Immature natural killer cell (primary cell): ENCODE measurements around the gene COL2A1. TPM values are rescaled to one million over a fixed set of nuclear protein-coding genes. Genes with fewer than 3 reads are reported as not detected.

Experiments
- DNase-seq, 3 donors: peaks; one replicate each; pipeline ENCODE4 v3.0.0; 2022; ENCODE audit warnings: mixed read lengths in 1 of 3
- H3K27ac Mint-ChIP-seq, 6 donors: one replicate each; pipeline ENCODE4 v1.8.0; 2020; ENCODE audit warnings: mixed read lengths in 6 of 6, mild to moderate bottlenecking in 5 of 6, inconsistent platforms in 4 of 6, moderate library complexity in 3 of 6
- H3K27me3 Mint-ChIP-seq, 3 donors: one replicate each; pipeline ENCODE4 v1.8.0; 2020 to 2021; ENCODE audit warnings: low read depth in 3 of 3, mild to moderate bottlenecking in 3 of 3, mixed read lengths in 3 of 3, moderate library complexity in 3 of 3, inconsistent platforms in 1 of 3
- H3K36me3 Mint-ChIP-seq, 3 donors: one replicate each; pipeline ENCODE4 v1.8.0; 2020; ENCODE audit warnings: mixed read lengths in 3 of 3, inconsistent platforms in 2 of 3, mild to moderate bottlenecking in 2 of 3
- H3K4me1 Mint-ChIP-seq, 2 donors: one replicate each; pipeline ENCODE4 v1.8.0; 2020; ENCODE audit warnings: inconsistent platforms in 2 of 2, mild to moderate bottlenecking in 2 of 2, mixed read lengths in 2 of 2, moderate library complexity in 1 of 2
- H3K4me3 Mint-ChIP-seq, 5 donors: one replicate each; pipeline ENCODE4 v1.8.0; 2020; ENCODE audit warnings: mild to moderate bottlenecking in 5 of 5, mixed read lengths in 5 of 5, inconsistent platforms in 3 of 5, moderate library complexity in 3 of 5
- H3K9me3 Mint-ChIP-seq, 6 donors: one replicate each; pipeline ENCODE4 v1.8.0; 2020; ENCODE audit warnings: mild to moderate bottlenecking in 6 of 6, mixed read lengths in 6 of 6, inconsistent platforms in 4 of 6, moderate library complexity in 3 of 6
- polyA plus RNA-seq, 3 donors: library from polyadenylated mRNA; unstranded; fragments of 300-500 nt; fragmentation: Illumina TruSeq; gene quantifications; one replicate each; pipeline ENCODE4 v1.2.3, GENCODE V29; 2021

The COL2A1 gene
- polyA plus RNA-seq = not detected

DNA sequence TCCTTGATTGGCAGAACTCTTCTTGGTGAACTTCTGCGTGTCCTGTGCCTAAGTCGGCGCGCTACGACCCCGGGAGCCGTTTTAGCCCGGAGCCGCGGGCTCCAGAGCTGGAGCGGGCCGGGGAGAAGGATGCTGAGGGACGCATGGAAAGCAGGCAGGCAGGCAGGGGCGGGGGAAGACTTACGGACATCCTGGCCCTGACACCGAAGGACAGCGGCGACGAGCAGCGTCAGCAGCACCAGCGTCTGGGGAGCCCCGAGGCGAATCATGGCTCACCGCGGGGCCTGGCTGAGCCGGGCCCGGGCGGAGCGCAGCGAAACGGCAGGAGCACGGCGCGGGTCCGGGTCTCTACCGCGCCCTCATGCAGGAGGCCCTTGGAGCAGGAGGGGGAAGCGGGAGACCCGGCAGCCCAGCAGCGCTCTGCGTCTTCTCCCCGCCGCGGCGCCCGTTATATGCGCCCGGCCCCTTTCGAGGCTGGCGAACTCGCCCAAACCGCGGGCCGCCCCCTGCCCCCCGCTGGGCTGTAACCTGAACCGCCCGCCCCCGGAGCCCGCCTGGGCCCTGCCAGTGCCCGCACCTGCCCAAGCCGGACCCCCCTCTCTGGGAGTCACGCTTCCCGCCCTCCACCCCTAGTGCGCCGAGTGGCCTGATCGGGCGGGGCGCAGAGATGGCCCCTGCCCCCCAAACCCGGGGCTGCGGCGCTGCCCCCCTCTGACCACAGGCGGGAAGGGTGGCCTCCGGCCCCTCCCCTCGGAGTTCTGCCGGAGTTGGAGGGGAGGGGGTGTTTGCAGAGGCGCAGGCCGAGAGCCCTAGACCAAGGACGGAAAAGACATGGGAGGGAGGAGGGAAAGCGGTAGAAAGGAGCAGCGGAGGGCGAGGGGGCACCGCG is at the start of gene COL2A1:
COL2A1 (minus strand) TSS at position 424 of the 889 bp plus-strand sequence; CDS start at position 269, 155 bp downstream.
- peaks cover 24 to 39% of the 10 kb centered on the region in 2 donors for H3K4me1 Mint-ChIP-seq
- H3K4me3 Mint-ChIP-seq = peak within 1 kb of the TSS; percentile 4 to 63 (median 12)
- H3K36me3 Mint-ChIP-seq = no peaks in the 10 kb centered on the region
- no peak for DNase-seq
- H3K9me3 Mint-ChIP-seq = no peaks in the 10 kb centered on the region
- H3K27ac Mint-ChIP-seq = no peak within 1 kb of the TSS
- peaks cover 24 to 49% (median 35%) of the 10 kb centered on the region in 3 donors for H3K27me3 Mint-ChIP-seq

DNA sequence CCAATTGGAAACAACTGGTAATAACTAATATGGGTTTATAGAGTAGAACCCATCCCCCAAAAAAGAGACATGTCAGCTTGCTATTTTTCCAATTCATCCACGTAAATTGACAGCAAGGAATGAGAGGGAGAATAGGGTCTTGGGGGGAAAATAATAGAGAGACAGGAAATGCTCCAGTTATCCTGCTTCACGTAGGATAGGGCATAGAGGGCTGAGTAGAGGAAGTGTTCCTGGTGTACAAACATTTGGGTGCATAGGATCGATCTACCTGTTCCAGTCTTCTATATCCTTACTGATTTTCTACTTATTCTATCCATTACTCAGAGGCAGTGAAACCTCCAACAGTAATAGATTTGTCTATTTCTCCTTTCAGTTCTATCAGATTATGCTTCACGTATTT is 49.6 kb upstream of the COL2A1 start:
- Mint-ChIP-seq H3K9me3 (no peaks in the 10 kb centered on the region), H3K27ac (no peak overlapping the region), H3K4me1 (no peaks in the 10 kb centered on the region), H3K27me3 (peaks cover 0 to 1% (median 0%) of the 10 kb centered on the region in 3 donors), H3K36me3 (peaks cover 8 to 19% (median 8%) of the 10 kb centered on the region in 3 donors), H3K4me3 (no peak overlapping the region)
- no peak for DNase-seq

DNA sequence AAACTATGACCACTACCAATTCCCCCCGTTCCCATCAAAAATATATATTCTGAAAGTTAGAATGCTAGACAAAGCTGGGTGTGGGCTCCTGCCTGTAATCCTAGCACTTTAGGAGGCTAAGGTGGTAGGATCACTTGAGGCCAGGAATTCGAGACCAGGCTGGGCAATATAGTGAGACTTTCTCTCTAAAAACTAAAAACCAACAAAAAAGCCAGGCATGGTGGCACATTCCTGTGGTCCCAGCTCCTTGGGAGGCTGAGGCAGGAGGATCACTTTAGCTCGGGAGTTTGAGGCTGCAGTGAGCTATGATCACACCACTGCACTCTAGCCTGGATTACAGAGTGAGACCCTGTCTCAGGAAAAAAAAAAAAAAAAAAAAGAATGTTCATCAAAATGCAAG is 48.8 kb upstream of the COL2A1 start:
- H3K27ac Mint-ChIP-seq = peak overlapping the region in 1 of 6 donors; percentile 65

DNA sequence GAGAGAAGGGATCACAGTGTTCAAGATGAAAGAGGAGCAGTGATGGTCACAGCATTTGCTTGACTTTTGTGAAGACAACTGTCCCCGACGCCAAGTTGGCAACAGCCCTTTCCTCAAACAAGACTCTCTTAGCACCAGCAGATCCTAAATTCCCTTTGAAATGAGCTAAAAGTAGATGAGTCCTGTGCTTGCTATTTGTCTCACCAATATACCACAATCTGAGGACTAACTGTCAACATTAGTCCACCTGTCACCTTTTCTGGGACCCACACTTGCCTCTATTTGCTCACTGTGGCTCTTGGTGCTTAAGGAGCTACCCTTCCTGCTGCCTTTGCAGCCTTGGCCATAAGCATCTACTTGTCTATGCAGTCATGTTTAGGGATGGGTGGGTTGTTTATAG is 47.4 kb upstream of the COL2A1 start:
- Mint-ChIP-seq H3K4me3 (no peak overlapping the region), H3K9me3 (no peaks in the 10 kb centered on the region), H3K27me3 (no peaks in the 10 kb centered on the region), H3K27ac (peak overlapping the region in 1 of 6 donors; percentile 12), H3K4me1 (no peaks in the 10 kb centered on the region), H3K36me3 (peaks cover 0 to 27% (median 6%) of the 10 kb centered on the region in 3 donors)
- no peak for DNase-seq

More for the DNA sequence above, 48.8 kb upstream of the COL2A1 start:
- Mint-ChIP-seq H3K4me1 (no peaks in the 10 kb centered on the region), H3K36me3 (peaks cover under 1 to 17% (median under 1%) of the 10 kb centered on the region in 3 donors), H3K9me3 (no peaks in the 10 kb centered on the region), H3K27me3 (peaks cover 0 to 1% (median 0%) of the 10 kb centered on the region in 3 donors), H3K4me3 (no peak overlapping the region)
- DNase-seq = no peak

DNA sequence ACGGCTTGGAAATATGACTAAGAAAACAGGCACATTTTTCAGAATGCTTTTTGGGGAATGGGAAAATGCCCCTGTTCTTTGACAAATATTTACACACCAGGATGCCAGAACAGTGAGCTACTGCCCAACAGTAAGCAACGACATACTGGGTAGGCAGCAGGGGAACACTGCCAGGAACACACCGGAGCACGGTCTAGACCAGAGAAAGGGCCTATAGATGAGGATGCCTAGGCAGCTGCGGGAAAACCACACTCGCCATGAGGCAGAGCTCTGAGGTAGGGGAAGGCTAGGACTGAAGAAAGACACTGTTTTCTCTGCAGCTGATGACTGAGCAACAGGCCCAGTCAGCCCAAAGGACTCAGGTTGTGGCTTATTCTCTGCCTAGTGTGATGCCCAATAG is 45.9 kb upstream of the COL2A1 start:
- no peaks in the 10 kb centered on the region for H3K27me3 Mint-ChIP-seq
- no peak for DNase-seq
- H3K9me3 Mint-ChIP-seq = no peaks in the 10 kb centered on the region
- peaks cover 10 to 39% (median 21%) of the 10 kb centered on the region in 3 donors for H3K36me3 Mint-ChIP-seq
- H3K4me1 Mint-ChIP-seq = no peaks in the 10 kb centered on the region
- no peak overlapping the region for H3K4me3 Mint-ChIP-seq
- no peak overlapping the region for H3K27ac Mint-ChIP-seq

DNA sequence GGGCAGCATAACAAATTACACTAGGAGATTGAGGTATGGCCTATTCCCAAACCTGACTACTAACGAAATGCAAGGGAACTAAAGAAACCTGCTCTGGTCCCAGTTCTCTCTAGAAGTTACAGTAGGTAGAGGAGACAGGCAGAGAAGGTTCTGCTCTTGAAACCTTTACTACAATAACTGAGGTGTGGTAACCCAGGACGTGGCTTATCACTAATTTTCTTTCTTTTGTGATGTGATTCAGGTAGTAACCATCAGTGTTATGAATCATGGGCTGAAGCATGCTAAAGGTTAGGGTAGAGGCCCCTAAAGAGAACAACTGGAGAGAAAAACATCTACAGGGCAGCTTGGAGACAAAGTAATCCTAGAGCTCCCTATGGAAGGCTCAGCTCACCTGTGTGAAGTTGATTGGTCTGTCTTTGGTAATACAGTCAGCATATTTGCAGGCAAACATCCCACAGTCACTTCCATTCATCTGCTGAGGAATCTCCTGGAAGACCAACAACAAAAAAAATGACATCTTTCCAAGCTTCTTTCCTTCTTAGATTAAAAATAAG is 41.8 kb upstream of the COL2A1 start:
- no peaks in the 10 kb centered on the region for H3K27me3 Mint-ChIP-seq
- no peaks in the 10 kb centered on the region for H3K4me1 Mint-ChIP-seq
- H3K36me3 Mint-ChIP-seq = peaks cover 10 to 54% (median 21%) of the 10 kb centered on the region in 3 donors
- H3K9me3 Mint-ChIP-seq = no peaks in the 10 kb centered on the region
- no peak overlapping the region for H3K4me3 Mint-ChIP-seq
- DNase-seq = no peak
- H3K27ac Mint-ChIP-seq = peak overlapping the region in 1 of 6 donors; percentile 43

DNA sequence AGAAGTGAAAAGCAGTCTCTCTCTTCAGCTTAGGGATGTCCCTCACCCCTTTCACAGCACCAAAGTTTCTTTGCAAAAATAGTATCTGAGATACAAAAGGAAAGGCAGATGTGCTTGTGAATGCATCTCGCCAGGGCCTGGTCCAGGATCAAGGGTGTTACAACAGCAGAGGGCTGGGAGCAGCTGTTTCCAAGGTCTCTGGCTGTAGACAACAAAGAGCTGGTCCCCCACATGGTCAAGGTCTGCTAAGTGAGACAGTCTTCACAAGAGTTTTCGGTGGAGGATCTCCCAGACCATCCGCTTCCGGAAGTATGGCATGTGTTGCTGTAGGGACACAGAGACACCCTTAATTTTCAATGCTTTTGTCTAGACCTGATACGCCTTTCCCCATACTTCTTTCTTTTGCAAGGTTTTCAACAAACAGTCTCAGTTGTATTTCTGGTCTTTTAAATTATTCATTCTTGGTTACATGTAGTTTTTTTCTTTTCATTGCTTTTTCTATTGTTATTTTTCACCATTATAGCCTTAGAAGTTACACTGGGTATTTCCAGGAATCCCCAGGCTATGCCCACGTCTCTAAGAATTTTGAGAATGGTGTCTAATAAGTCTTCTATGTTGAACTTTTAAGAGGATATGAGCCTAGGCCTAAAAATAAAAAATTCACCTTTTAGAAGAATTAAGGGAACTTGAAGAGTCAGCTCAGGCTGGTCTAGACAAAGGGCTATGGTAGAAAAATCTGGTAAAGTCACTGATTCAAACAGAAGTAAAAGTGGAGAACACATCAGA is 41.0 kb upstream of the COL2A1 start:
- H3K27me3 Mint-ChIP-seq = no peaks in the 10 kb centered on the region
- no peaks in the 10 kb centered on the region for H3K4me1 Mint-ChIP-seq
- no peak for DNase-seq
- H3K36me3 Mint-ChIP-seq = peaks cover 10 to 54% (median 21%) of the 10 kb centered on the region in 3 donors
- H3K4me3 Mint-ChIP-seq = no peak overlapping the region
- H3K9me3 Mint-ChIP-seq = no peaks in the 10 kb centered on the region
- peak overlapping the region in 2 of 6 donors; percentile 43 for H3K27ac Mint-ChIP-seq

DNA sequence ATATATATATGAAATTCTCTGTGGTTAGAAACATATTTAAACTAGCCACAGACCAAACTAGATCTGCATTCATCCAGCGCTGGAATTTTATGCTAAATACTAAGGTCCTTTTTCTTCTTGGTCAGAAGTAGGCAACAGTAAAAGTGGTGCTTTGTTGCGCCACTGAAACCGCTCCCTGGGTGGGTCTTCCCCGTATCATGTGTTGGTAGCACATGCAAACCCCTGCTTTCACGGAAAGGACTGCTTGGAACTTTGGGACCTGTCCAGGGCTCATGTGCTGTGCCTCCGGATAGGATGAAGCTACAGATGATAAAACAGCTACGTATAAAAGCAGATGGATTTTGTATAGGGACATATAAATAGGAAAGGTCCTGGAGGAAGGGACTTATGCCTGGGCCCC is 40.1 kb upstream of the COL2A1 start:
- DNase-seq = no peak
- Mint-ChIP-seq H3K4me3 (no peak overlapping the region), H3K4me1 (no peaks in the 10 kb centered on the region), H3K27me3 (peaks cover 0 to 1% (median 0%) of the 10 kb centered on the region in 3 donors), H3K36me3 (peaks cover 10 to 52% (median 21%) of the 10 kb centered on the region in 3 donors), H3K27ac (no peak overlapping the region), H3K9me3 (no peaks in the 10 kb centered on the region)

DNA sequence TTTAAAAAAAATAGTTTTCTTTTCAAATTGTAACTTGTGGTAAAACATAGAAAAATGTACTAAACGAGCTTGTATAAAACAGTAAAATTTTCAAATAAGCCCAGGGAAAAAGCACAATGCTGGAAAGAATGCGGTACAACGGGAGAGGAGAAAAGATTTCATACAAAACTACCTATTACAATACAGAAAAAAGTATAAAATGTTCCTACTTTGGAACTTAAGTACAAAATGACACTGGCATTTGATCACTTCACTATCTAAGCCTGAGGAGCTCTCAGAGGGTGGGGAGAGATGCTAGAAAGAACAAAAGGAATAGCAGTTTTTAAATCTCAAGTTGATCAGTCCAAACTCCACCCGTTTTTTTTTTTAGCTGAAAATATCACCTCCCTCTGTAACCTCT is 39.5 kb upstream of the COL2A1 start:
- H3K27ac Mint-ChIP-seq = peak overlapping the region in 1 of 6 donors; percentile 55
- H3K27me3 Mint-ChIP-seq = peaks cover 0 to 3% (median 0%) of the 10 kb centered on the region in 3 donors
- no peaks in the 10 kb centered on the region for H3K9me3 Mint-ChIP-seq
- H3K4me3 Mint-ChIP-seq = no peak overlapping the region
- H3K4me1 Mint-ChIP-seq = no peaks in the 10 kb centered on the region
- DNase-seq = no peak
- H3K36me3 Mint-ChIP-seq = peaks cover 10 to 46% (median 21%) of the 10 kb centered on the region in 3 donors

DNA sequence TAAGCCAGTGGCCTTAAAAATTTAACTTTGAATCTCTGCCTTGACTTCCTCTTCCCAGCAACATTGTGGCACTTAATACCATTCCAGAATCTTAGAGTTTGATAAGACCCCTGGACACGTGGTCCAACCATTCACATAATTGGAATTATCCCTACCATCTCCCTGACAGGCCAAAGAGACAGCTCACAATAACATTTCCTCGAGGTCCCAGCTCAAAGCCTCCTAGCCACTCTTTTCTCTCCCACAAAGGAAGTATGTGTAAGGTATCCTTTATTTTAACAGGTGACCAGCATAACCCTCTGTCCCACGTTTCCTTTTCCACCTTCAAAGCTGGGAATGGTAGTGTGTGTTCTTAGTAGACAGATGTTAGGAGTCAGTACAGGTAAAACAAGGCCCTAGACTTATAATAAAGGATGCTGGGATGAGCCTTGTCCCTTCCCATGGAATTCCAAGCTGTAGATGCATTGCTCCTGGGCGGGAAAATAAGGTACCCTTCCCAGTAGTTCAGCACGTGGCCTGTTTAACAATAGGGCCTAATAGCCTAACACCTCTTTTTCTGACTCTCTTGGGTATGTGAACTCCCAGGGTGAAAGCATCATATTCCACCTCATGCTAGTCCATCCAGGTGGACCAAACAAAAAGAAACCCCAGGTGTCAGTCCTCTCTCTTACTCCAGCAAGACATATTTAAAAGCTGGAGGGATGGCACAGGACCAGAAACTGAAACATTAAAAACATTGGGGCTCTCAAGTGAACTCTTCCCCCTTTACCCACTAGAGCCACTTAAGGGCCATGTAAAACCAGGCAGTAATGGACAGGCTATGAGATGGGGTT is 37.5 kb upstream of the COL2A1 start:
- Mint-ChIP-seq H3K27me3 (peaks cover 0 to 4% (median 0%) of the 10 kb centered on the region in 3 donors), H3K27ac (no peak overlapping the region), H3K4me3 (no peak overlapping the region), H3K9me3 (no peaks in the 10 kb centered on the region), H3K4me1 (peaks cover 0 to 4% of the 10 kb centered on the region in 2 donors), H3K36me3 (peaks cover 10 to 32% (median 16%) of the 10 kb centered on the region in 3 donors)
- no peak for DNase-seq

DNA sequence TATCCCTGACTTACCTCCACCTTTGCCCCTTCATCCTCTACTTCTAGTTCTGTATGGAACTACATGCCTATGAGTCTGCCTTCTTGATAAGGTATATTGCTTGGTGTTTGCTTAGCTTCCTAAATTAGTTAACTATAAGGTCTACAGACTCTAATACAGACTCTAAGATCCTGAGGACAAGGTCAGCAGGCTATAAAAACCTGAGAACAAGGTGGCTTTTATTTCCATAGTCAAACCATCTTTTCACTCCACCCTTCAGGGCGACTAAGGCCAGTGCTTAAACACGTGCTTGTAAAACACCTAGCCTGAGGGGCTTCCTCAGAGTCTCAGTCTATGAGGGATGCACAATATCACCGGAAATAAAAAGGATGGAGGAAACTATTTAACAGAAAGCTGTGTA is 36.1 kb upstream of the COL2A1 start:
- no peak for DNase-seq
- no peaks in the 10 kb centered on the region for H3K9me3 Mint-ChIP-seq
- H3K4me3 Mint-ChIP-seq = no peak overlapping the region
- peaks cover 2 to 18% (median 2%) of the 10 kb centered on the region in 3 donors for H3K36me3 Mint-ChIP-seq
- peaks cover 0 to 4% of the 10 kb centered on the region in 2 donors for H3K4me1 Mint-ChIP-seq
- no peak overlapping the region for H3K27ac Mint-ChIP-seq
- peaks cover 0 to 4% (median 0%) of the 10 kb centered on the region in 3 donors for H3K27me3 Mint-ChIP-seq

DNA sequence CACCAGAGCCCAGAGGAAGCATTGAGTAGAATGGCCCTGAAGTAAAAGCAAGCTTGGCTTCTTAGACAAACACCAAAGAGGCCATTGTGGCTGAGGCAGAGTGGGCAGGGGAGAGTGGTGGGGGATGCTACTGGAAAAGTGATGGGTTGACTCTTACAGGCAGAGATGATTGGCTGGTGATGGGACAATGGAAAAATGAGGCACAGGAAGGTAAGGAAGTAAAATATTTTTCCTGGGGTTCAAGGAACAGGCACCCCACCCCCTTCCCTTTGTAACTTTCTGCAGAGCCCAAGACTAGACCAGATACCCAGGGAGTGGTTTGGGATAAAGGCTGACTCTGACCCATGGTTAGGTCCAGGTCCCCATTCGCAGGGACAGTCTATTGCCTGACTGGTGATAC is 34.9 kb upstream of the COL2A1 start:
- Mint-ChIP-seq H3K4me1 (peaks cover 0 to 4% of the 10 kb centered on the region in 2 donors), H3K4me3 (no peak overlapping the region), H3K27ac (no peak overlapping the region), H3K9me3 (no peaks in the 10 kb centered on the region), H3K27me3 (peaks cover 0 to 4% (median 0%) of the 10 kb centered on the region in 3 donors), H3K36me3 (peaks cover 0 to 9% (median 0%) of the 10 kb centered on the region in 3 donors)
- no peak for DNase-seq

DNA sequence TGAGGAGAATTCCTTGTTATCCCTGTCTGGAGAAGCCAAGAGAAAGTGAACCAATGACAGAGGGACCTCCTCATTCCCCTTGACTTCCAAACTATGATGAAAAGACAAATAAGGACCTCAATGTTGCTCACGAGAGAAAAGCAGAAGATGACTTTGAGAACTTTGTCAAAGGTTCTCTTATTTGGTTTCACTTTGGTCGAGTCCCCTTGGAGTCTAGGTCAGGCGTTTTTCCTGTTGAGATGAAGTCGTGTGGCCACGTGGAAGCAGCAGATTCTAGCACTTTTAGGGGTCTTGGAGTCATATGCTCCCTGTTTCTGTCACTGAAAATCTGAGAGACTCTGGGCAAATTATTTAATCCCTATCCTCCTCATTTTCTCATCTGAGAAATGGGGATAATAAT is 33.8 kb upstream of the COL2A1 start:
- peaks cover 0 to 4% (median 0%) of the 10 kb centered on the region in 3 donors for H3K27me3 Mint-ChIP-seq
- H3K4me1 Mint-ChIP-seq = peaks cover 0 to 4% of the 10 kb centered on the region in 2 donors
- no peaks in the 10 kb centered on the region for H3K9me3 Mint-ChIP-seq
- H3K36me3 Mint-ChIP-seq = no peaks in the 10 kb centered on the region
- H3K27ac Mint-ChIP-seq = no peak overlapping the region
- no peak overlapping the region for H3K4me3 Mint-ChIP-seq
- DNase-seq = no peak
